Stomach (tissue), 4 donors: ENCODE measurements around the gene KRTAP10-10.

Source experiments
- CTCF ChIP-seq, 7 experiments: fragments of 450-650 bp in 4 of 7; fragments of 200-600 bp in 3 of 7; sonication (generic) in 3 of 7; IDR thresholded peaks; one replicate each; pipeline ENCODE4 v1.5.1; 2016 to 2019; ENCODE audit warnings: antibody characterized with exemption in 7 of 7, control low read depth in 2 of 7, mild to moderate bottlenecking in 1 of 7
- EP300 ChIP-seq: sonication (generic); formaldehyde crosslinking; IDR thresholded peaks from one replicate; pipeline ENCODE4 v1.6.1; 2017; ENCODE audit warnings: antibody characterized with exemption
- POLR2A ChIP-seq, 4 donors: fragments of 450-650 bp; IDR thresholded peaks; one replicate each; pipeline ENCODE4 v1.6.1; 2016; ENCODE audit warnings: antibody characterized with exemption in 4 of 4, control low read depth in 2 of 4, mild to moderate bottlenecking in 1 of 4, moderate library complexity in 1 of 4
- POLR2AphosphoS5 ChIP-seq, 3 donors: sonication (generic); formaldehyde crosslinking; IDR thresholded peaks; one replicate each; pipeline ENCODE4 v1.6.1; 2016; ENCODE audit warnings: antibody characterized with exemption in 3 of 3

- TF ChIP-seq CTCF (IDR thresholded peaks at IDR 0.05) (no peak), POLR2AphosphoS5 (IDR thresholded peaks at IDR 0.05) (no peak), EP300 (no peak), POLR2A (IDR thresholded peaks at IDR 0.05) (no peak)
These were observed 24.4 kb upstream of the KRTAP10-10 start for GRCh38 chr21:44612669-44613229.
